Stimulated activated naive B cell treated with anti-CD40 and anti-IgM and Interleukin-4, amounts not matched to agents 10 μg/mL and 1 μg/mL and 100 μg/mL, for 72 hours (primary cell): ENCODE measurements around the gene METTL2B.
"Not testable (repeated sequence)": the region's sequence is repeated elsewhere in the genome, so short reads cannot be mapped to it uniquely, and the experiment has no call there.

Experiments
- ATAC-seq, 2 donors: fragments of 150-1000 bp; cut with Tn5 transposase; replicated peaks; 2 replicates each; pipeline ENCODE4 v1.10.0; 2021; ENCODE audit warnings: moderate library complexity in 1 of 2
- DNase-seq: peaks from one replicate; pipeline ENCODE4 v3.0.0; 2021
- H3K27ac Mint-ChIP-seq: one replicate; pipeline ENCODE4 v1.8.0; 2022; ENCODE audit warnings: mild to moderate bottlenecking, mixed read lengths
- H3K27me3 Mint-ChIP-seq, 2 donors: one replicate each; pipeline ENCODE4 v1.8.0; 2022; ENCODE audit warnings: mixed read lengths in 2 of 2
- H3K36me3 Mint-ChIP-seq, 2 donors: one replicate each; pipeline ENCODE4 v1.8.0; 2022; ENCODE audit warnings: mixed read lengths in 2 of 2, mild to moderate bottlenecking in 1 of 2
- H3K4me1 Mint-ChIP-seq, 2 donors: one replicate each; pipeline ENCODE4 v1.8.0; 2022; ENCODE audit warnings: mixed read lengths in 2 of 2, mild to moderate bottlenecking in 1 of 2
- H3K4me3 Mint-ChIP-seq, 2 donors: one replicate each; pipeline ENCODE4 v1.8.0; 2022; ENCODE audit warnings: mild to moderate bottlenecking in 2 of 2, mixed read lengths in 2 of 2, moderate library complexity in 1 of 2
- H3K9me3 Mint-ChIP-seq, 2 donors: one replicate each; pipeline ENCODE4 v1.8.0; 2022; ENCODE audit warnings: mixed read lengths in 2 of 2, mild to moderate bottlenecking in 1 of 2

Gene METTL2B

GRCh38 chr7:128476402-128477335 lies at the start of gene METTL2B:
METTL2B (plus strand) TSS chr7:128476748; CDS start chr7:128476766, 18 bp downstream.
- peak within 1 kb of the TSS; percentile 99 for H3K27ac Mint-ChIP-seq
- H3K4me1 Mint-ChIP-seq: peaks cover 9 to 16% of the 10 kb centered on the region in 2 donors
- H3K9me3 Mint-ChIP-seq, H3K27me3 Mint-ChIP-seq: not testable (repeated sequence)
- DNase-seq: peak; percentile 91
- H3K36me3 Mint-ChIP-seq: peaks cover 6 to 15% of the 10 kb centered on the region in 2 donors
- peak; percentile 93 for ATAC-seq
- H3K4me3 Mint-ChIP-seq: peak within 1 kb of the TSS; percentile 92 to 97

- Mint-ChIP-seq H3K9me3 (no peaks in the 10 kb centered on the region), H3K4me3 (no peak overlapping the region), H3K4me1 (peaks cover 0 to 1% of the 10 kb centered on the region in 2 donors), H3K36me3 (no peaks in the 10 kb centered on the region), H3K27me3 (peaks cover 4 to 6% of the 10 kb centered on the region in 2 donors), H3K27ac (no peak overlapping the region)
- no peak for DNase-seq
- peak; percentile 72 for ATAC-seq
Observed at GRCh38 chr7:128427289-128427891, 49.2 kb upstream of the METTL2B start.

GRCh38 chr7:128430207-128430606 lies 46.3 kb upstream of the METTL2B start:
- ATAC-seq (no peak), DNase-seq (no peak)
- H3K27me3 Mint-ChIP-seq: peaks cover 4 to 6% of the 10 kb centered on the region in 2 donors
- no peak overlapping the region for H3K27ac Mint-ChIP-seq
- H3K36me3 Mint-ChIP-seq: no peaks in the 10 kb centered on the region
- no peaks in the 10 kb centered on the region for H3K9me3 Mint-ChIP-seq
- peaks cover 0 to 1% of the 10 kb centered on the region in 2 donors for H3K4me1 Mint-ChIP-seq
- H3K4me3 Mint-ChIP-seq: no peak overlapping the region

- H3K36me3 Mint-ChIP-seq: no peaks in the 10 kb centered on the region
- ATAC-seq: no peak
- H3K4me1 Mint-ChIP-seq: peaks cover 1 to 6% of the 10 kb centered on the region in 2 donors
- DNase-seq: no peak
- peak overlapping the region; percentile 34 for H3K27ac Mint-ChIP-seq
- H3K27me3 Mint-ChIP-seq: peaks cover 4 to 6% of the 10 kb centered on the region in 2 donors
- H3K4me3 Mint-ChIP-seq: no peak overlapping the region
- no peaks in the 10 kb centered on the region for H3K9me3 Mint-ChIP-seq
Observed at GRCh38 chr7:128431221-128431620, 45.3 kb upstream of the METTL2B start.

- ATAC-seq (no peak), DNase-seq (no peak)
- Mint-ChIP-seq H3K36me3 (no peaks in the 10 kb centered on the region), H3K4me3 (no peak overlapping the region), H3K9me3 (no peaks in the 10 kb centered on the region), H3K27ac (no peak overlapping the region), H3K27me3 (peaks cover 4 to 6% of the 10 kb centered on the region in 2 donors), H3K4me1 (peaks cover 1 to 9% of the 10 kb centered on the region in 2 donors)
Observed at GRCh38 chr7:128431754-128432153, 44.8 kb upstream of the METTL2B start.

GRCh38 chr7:128434413-128435326 lies 41.9 kb upstream of the METTL2B start:
- Mint-ChIP-seq H3K36me3 (no peaks in the 10 kb centered on the region), H3K4me1 (peaks cover 13 to 37% of the 10 kb centered on the region in 2 donors), H3K27ac (no peak overlapping the region), H3K27me3 (peaks cover 1 to 2% of the 10 kb centered on the region in 2 donors), H3K9me3 (no peaks in the 10 kb centered on the region), H3K4me3 (no peak overlapping the region)
- no peak for ATAC-seq
- DNase-seq: no peak

- H3K36me3 Mint-ChIP-seq: no peaks in the 10 kb centered on the region
- no peak overlapping the region for H3K4me3 Mint-ChIP-seq
- H3K9me3 Mint-ChIP-seq: no peaks in the 10 kb centered on the region
- H3K4me1 Mint-ChIP-seq: peaks cover 13 to 37% of the 10 kb centered on the region in 2 donors
- no peak overlapping the region for H3K27ac Mint-ChIP-seq
- no peak for DNase-seq
- ATAC-seq: no peak
- no peaks in the 10 kb centered on the region for H3K27me3 Mint-ChIP-seq
Observed at GRCh38 chr7:128435327-128435686, 41.2 kb upstream of the METTL2B start.

GRCh38 chr7:128437426-128438332 lies 38.9 kb upstream of the METTL2B start:
- Mint-ChIP-seq H3K27me3 (no peaks in the 10 kb centered on the region), H3K27ac (peak overlapping the region; percentile 94)

GRCh38 chr7:128442356-128442755 lies 34.2 kb upstream of the METTL2B start:
- Mint-ChIP-seq H3K4me3 (no peak overlapping the region), H3K27ac (no peak overlapping the region), H3K36me3 (no peaks in the 10 kb centered on the region), H3K9me3 (no peaks in the 10 kb centered on the region), H3K4me1 (peaks cover 27 to 42% of the 10 kb centered on the region in 2 donors), H3K27me3 (no peaks in the 10 kb centered on the region)
- ATAC-seq (no peak), DNase-seq (no peak)

More at GRCh38 chr7:128437426-128438332, 38.9 kb upstream of the METTL2B start:
- Mint-ChIP-seq H3K9me3 (no peaks in the 10 kb centered on the region), H3K4me3 (peak overlapping the region; percentile 52 to 66), H3K4me1 (peaks cover 13 to 37% of the 10 kb centered on the region in 2 donors), H3K36me3 (no peaks in the 10 kb centered on the region)
- DNase-seq (peak; percentile 15), ATAC-seq (peak; percentile 95 to 97)

- no peak overlapping the region for H3K4me3 Mint-ChIP-seq
- peaks cover 21 to 32% of the 10 kb centered on the region in 2 donors for H3K4me1 Mint-ChIP-seq
- no peak for DNase-seq
- H3K27ac Mint-ChIP-seq: no peak overlapping the region
- ATAC-seq: peak; percentile 25 to 60
- no peaks in the 10 kb centered on the region for H3K36me3 Mint-ChIP-seq
- no peaks in the 10 kb centered on the region for H3K27me3 Mint-ChIP-seq
- H3K9me3 Mint-ChIP-seq: no peaks in the 10 kb centered on the region
Observed at GRCh38 chr7:128443831-128444600, 32.5 kb upstream of the METTL2B start.

GRCh38 chr7:128446306-128446705 lies 30.2 kb upstream of the METTL2B start:
- Mint-ChIP-seq H3K27me3 (no peaks in the 10 kb centered on the region), H3K4me1 (peaks cover 26 to 40% of the 10 kb centered on the region in 2 donors)
- ATAC-seq: no peak

GRCh38 chr7:128447941-128448564 lies 28.5 kb upstream of the METTL2B start:
- Mint-ChIP-seq H3K27me3 (no peaks in the 10 kb centered on the region), H3K9me3 (no peaks in the 10 kb centered on the region), H3K27ac (no peak overlapping the region), H3K4me1 (peaks cover 37 to 56% of the 10 kb centered on the region in 2 donors), H3K4me3 (no peak overlapping the region), H3K36me3 (no peaks in the 10 kb centered on the region)
- ATAC-seq (peak; percentile 44 to 50), DNase-seq (no peak)

More at GRCh38 chr7:128446306-128446705, 30.2 kb upstream of the METTL2B start:
- H3K4me3 Mint-ChIP-seq: no peak overlapping the region
- H3K36me3 Mint-ChIP-seq: no peaks in the 10 kb centered on the region
- H3K9me3 Mint-ChIP-seq: no peaks in the 10 kb centered on the region
- no peak overlapping the region for H3K27ac Mint-ChIP-seq
- no peak for DNase-seq
